ENCODE data around the gene SLC22A23.

SLC22A23 gene

DNA sequence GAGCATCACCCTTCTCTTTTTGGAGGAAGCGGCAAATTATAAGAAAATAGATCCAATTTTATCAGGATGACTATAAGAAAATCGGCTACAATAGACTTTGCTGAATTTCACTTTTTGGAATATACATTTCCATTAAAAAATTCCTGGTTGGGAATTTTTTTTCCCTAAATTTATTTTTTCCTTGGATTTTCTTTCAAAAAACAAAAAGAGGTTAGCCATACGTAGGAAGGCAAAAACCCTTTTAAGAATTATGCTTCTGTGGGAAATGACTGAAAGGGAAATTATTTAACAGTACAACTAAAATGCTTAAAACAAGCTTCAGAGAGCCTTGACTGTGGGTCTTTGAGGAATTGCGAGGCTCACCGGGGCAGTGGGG is 86.9 kb downstream of the SLC22A23 start:
- intact Hi-C loops (cut with DNase I): no loop called here
- no peak for DNase-seq

DNA sequence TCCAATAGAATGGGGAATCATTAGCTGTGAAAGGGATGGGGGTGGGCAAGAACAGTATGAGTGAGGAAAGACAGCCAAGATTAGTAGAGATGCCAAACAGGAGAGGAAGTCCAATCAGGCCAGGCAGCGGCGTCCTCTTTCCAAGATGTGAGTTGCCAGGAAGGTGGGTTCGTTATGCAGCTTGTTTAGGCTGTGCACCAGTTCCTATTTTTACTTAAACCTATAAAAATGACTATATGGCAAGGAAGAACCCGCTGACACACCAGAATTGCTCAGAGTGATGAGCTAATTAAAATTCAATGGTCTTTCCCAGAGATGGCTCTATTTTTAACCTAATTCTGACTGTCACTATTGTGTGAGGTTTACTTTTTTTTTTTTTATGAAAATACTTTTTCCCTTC is 88.2 kb downstream of the SLC22A23 start:
- peak in 1 of 42 donors; percentile 30 for DNase-seq
- intact Hi-C loops (cut with DNase I): no loop called here

DNA sequence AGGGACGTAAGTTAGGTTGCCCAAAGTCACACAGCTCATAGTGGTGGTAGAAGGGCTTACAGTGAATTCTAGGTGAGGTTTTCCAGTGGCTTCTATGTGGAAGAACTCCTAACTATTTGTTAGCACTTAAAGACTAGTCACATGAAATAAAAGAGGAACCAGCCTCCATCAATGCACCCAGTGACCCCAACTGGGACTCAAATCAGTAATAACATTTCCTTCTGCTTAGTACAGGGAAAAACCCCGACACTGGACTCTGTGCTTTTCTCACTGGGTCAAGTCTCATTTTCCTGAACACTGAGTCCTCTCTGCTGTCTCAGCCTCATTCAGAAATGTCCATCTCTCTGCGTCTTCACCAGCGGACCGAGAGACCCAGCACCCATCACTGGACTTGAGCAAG is 89.2 kb downstream of the SLC22A23 start:
- intact Hi-C loops (cut with DNase I): no loop called here
- DNase-seq: peak in 1 of 42 donors; percentile 8

DNA sequence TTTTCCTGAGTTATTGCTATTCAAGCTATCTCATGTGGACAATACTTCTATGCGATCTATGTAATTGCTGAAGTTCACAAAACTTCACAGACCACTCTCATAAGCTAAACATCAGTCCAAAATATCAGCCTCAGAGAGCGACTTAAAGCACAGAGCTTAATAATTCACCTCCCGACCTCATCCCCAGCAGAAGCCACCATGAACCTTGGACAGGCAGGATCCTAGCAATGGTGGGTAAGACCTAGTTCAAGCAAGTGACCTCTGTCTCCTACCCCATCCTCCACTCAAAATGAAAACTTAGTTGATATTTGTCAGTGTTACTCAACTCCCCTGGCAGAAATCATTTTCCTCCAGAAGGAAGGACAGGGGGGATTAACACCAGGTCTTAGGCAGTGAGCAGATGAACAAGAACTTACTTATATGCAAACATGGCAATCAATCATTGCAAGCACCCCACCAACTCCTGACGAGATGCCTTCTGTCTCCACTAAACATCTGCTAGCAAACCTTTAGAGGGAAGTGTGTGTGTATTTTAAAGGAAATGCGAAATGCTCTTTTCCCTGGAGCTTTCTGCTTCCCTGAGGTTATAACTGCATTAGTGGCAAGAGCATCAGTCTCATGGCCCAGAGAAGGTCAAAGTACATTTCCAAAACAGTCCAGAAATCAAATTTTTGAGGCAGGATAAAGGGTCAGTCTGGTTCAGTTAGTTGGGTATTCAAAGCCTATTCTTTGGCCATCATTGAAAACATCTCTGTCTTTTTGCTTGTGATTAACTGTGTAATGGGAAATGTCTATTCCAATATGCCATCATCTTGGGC is 90.0 kb downstream of the SLC22A23 start:
- DNase-seq: no peak
- intact Hi-C loops (cut with DNase I): no loop called here

DNA sequence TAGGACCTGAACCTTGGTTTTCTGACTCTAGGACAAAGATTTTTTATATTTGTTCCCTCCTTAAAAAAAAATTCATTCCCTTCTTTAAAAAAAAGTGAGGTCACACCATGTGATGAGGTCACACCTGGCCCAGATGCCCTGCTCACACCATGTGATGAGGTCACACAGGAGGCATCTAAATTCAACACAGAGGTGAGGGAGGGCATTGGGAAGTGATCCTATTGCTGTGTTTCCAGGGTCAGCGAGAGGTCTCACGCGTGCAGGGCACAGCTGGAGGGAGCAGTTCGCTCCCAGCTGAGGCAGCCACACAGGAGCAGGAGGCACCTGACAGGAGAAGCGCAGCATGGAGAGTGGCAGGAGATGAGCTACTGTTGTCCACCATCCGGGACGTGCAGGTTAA is 92.5 kb downstream of the SLC22A23 start:
- intact Hi-C loops (cut with DNase I): no loop called here

DNA sequence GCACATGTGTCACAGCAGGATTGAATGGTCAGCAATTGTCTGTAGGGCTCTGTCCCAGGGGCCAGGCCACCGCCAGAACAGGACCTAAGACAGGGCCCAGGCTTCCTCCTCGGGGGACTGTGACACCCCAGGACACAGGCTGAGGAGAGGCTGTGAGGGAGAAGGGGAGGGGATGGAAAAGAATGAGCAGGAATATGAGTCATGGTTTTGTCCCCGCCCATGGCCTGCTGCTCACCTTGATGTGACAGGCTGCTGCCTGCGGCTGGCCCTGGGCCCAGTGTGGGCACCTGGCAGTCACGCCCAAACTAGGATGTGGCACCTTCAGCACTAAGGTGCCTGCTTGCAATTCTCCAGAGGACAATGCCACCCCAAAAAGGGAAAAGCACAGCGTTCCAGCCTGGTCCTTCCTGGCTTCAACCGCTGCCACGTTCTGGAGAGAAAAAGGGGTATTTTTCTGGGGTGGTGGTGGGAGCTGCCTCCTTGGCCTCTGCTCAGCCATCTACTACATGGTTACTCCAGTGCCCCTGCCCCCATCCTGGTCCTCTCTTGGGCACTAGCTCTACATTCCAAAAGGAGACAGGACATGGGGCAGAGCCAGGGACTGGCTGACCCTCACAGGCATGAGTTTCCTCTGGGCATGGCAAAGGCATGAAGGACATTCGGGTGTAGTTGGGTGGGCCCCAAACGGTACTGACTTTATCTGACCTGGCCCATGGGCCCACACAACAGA is 93.4 kb downstream of the SLC22A23 start:
- intact Hi-C loops (cut with DNase I): no loop called here
- DNase-seq: no peak

More for the DNA sequence above, 92.5 kb downstream of the SLC22A23 start:
- DNase-seq: no peak

DNA sequence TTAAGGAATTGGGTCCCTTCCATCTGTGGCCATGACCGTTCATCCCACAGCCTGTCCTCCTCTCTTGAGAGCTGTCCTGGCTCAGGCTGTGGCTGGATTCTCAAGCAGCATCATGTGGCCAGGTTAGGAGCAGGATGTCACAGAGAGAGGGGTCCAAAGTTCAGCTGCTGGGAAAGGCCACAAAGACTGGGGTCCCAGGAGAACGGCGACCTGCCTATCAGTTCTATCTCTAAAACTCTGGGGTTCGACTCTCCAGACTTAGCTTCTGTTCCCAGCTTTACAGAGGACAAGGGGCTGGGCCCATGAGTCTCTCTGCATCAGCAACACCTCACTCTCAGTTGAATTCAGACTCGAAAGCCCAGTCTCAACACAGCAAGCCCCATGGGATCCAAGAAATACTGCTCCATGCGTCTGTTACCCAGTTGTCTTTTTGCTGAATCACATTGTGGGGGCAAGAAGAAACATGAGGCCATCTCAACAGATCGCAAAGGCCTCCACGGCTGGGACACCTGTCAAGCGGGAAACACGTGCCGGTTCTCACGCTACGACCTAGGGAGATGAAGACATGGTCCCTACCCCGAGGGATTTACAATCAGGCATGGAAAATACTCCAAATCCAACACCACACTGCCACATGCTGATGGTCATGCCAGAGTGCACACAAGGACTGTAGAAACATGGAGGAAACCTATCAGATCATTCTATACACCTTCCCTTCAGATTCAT is 95.4 kb downstream of the SLC22A23 start:
- intact Hi-C loops (cut with DNase I): no loop called here

DNA sequence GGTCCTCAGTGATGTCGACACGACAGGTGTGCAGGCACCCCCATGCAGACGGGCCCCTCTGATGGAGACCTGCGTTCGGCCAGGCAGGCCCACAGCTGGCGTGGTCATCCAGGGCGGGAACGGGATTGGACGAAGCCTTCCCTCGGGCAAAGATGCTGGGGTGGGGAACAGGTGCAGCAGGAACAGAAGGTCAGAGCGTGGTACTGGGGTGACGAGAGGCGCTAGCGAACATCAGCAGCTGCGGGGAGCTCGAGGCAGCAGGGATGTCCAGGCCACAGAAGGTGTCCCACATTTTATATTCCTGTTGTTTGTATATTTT is 96.2 kb downstream of the SLC22A23 start:
- DNase-seq: no peak
- intact Hi-C loops (cut with DNase I): no loop called here

More for the DNA sequence above, 95.4 kb downstream of the SLC22A23 start:
- DNase-seq: no peak

DNA sequence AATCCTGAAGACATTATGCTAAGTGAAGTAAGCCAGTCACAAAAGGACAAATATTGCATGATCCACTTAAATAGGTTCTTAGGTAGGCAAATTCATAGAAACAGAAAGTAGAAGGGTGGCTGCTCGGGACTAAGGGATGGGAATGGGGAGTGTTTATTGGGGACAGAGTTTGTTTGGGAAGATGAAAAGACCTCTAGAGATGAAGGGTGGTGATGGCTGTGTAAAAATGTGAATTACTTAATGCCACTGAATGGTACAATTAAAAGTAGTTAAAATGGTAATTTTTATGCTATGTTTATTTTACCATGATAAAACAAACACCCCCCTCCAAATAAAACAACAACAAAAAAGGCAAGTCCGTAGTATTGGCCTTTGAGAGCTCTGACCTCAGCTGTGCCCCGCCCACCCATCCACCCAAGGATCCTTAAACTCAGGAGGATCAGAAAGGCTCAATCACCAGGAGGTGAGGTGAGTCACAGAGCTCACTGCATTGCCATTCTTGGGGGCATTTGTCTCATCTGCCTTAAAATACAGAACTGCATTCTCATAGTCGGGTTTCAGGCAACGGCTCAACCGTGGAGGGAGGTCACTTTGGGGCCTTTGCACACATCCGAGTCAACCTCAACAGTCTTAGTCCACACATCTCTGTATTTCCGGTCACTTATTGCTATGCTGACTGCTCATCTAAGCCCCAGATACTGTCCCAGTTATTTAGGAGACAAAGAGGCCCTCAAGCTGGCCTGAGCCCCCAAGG is 96.7 kb downstream of the SLC22A23 start:
- intact Hi-C loops (cut with DNase I): no loop called here
- no peak for DNase-seq

DNA sequence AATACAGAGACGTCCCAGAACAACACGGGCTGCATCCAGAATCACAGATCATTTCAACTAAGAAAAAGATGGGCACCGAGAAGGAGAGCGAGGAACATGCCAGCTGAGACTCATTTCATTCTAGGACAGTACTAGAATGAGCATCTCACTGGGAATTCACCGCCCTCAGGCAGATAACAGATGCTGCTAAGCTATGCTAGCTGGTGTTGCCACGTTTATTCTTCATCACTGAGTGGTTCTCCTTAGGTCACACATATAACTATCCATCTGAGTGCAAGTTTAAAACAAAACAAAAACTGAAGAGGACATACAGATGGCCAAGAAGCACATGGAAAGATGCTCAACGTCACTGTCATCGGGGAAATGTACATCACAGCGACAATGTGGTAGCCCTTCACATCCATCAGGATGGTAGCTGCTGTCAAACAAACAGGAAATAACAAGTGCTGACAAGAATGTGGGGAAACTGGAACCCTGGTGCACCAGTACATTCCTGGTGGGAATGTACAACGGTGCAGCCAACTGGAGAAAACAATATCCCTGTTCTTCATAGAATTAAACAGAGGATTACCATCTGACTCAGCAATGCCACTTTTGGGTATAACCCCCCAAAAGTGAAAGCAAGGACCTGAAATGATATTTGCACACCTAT is 97.6 kb downstream of the SLC22A23 start:
- intact Hi-C loops (cut with DNase I): no loop called here
- DNase-seq: peak in 2 of 42 donors; percentile 42 to 57

DNA sequence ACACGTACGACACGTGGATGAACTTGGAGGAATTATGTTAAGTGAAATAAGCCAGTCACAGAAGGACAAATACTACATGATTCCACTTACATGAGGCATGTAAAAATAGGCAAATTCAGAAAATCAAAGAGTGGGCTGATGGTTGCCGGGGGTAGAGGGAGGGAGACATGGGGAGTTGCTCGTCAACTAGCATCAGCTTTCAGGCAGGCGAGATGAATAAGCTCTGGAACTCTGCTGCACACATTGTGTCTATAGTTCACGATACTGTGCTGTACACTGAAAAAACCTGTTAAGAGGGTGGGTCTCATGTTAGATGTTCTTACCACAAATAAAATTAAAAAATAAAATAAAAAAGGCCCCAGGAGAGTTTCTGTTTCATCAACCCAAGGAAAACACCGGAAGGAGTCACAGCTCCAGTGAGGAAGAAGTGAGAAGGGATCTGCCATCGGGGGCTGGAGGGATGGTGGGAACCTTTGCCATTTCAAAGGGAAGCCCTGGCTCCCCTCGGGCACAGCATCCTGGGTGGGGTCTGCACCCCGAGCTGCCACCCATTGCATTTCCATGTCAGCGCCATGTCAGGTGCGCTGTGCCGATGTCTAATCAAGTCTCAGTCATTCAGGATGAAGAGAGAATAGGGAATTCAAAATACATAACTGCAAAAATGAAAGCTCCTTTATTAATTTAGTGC is 98.3 kb downstream of the SLC22A23 start:
- peak in 6 of 42 donors; percentile 40 to 70 (median 52) for DNase-seq
- intact Hi-C loops (cut with DNase I): no loop called here

DNA sequence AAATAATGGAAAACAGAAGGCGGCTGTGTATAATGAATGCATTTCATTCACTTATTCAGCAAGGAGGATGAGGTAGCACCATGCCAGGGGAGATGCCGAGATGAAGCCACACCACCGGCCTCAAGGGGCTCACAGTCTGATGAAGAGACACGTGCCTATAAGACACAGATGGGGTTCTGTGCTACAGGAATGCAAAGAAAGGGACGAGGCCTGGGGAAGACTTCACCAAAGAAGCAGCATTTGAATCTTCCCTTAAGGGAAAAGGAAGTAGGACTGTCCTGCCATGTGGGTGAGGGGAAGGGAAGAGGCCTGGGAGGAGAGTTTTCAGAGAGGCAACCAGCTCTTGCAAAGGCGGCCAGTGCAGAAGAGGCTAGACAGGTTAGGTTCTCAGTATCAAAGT is 99.2 kb downstream of the SLC22A23 start:
- DNase-seq: peak in 1 of 42 donors; percentile 43
- intact Hi-C loops (cut with DNase I): no loop called here

DNA sequence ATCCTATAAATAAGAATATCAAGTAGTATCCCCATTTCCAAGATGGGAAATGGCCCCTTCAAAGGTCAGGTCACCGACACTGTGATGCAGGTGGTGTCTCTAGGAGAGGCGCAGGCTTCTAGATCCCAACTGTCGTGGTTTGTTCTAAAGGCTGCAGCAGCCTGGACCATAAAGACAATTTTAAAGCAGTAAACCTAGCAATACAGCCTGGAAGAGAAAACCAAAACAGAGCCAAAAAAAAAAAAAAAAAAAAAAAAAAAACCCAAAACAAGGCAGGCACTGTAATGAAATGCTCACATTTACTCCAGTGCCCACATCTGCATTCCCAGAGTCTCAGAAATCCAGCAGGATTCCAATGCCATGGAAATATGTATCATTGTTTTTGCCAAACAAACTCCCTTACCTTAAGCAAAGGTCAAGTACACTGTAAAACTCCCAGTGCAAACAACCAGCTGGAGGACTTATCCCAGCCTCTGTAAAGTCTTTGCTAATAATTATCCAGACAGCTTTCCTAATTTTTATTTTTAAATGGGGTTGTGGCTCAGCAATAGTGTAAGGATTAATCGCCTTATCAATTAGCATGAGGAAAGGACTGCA is 99.9 kb downstream of the SLC22A23 start:
- intact Hi-C loops (cut with DNase I): no loop called here
- DNase-seq: peak in 1 of 42 donors; percentile 43

DNA sequence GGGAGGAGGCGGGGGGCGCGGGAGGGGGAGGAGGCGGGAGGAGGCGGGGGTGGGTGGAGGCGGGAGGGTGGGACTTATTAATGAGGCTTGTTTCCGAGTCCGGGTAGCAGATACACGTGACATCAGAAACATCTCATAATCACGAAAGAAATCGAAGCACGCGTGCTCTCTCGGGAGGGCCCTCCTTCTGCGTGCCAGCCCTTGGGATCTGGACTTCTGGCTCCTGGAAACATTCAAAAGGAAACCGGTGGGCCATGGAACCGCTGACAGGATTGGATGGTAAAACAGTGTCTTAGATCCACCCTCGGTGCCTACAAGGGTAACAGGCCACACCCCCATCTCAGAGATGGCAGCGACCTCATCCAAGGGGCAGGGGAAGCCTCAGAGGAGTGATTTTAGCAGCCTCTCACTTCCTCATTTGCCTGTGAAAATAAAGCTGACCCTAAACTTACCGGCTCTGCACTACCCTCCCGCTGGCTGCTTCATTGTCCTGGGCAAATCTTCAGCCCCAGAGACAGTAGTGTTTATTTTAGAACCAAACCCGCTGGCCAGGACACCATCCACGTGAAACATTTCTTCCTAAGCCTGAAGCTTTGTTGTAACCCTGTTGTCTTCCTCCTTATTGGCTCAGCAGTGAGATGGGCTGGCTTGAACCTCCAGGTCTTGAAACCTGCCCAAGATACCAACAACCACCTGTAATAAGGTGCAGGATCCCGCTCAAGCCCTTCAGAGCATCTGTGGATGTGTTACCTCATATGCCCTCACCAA is 100.6 kb downstream of the SLC22A23 start:
- intact Hi-C loops (cut with DNase I): no loop called here
- peak in 39 of 42 donors; percentile 40 to 85 (median 68) for DNase-seq

DNA sequence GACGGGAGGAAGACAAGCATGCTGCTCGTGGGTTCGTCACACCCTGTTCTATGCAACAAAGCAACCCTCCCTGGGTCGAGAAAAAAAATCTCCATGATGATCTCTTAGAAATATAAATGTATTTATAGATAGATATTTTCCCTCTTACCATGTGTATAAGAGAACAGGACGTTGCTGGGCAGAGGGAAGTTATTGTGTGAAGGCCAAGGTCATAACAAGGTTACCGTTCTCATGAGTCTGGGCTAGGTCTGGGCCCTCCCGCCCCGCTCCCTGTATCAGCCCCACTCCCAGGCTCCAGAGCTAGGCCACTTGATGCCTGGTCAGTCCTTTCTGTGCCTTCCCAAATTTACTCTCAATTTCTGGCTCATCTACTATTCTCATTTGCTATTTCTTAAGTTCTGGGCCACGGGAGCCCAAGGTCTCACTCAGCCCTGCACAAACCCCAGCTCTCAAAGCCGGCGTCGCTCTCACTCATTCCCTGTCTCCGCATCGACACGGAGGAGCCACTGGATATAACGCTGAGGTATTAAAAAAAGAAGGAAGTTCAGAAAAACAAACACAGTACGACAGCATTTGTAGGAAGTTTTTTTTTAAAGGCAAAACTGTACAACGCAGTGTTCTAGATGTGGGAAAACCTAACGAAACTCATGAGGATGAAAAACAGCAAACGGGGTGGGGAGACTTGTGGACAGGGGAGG is 101.3 kb downstream of the SLC22A23 start:
- intact Hi-C loops (cut with DNase I): no loop called here
- peak in 11 of 42 donors; percentile 35 to 76 (median 48) for DNase-seq

DNA sequence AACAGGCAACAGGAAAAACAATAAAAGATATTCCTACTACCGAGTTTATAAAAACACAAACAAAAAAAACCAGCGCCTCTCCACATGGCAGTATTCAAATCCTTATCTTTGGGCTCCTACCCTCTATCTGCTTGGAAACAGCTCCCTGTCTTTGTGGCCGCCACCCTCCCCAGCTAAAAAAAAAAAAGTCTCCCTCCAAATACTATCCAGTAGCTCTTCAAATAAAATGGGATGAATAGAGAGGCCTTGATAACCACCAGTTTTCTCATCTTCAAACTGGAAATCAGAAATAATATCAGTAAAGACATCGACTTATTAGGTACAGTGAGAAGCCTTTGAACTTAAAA is 101.9 kb downstream of the SLC22A23 start:
- intact Hi-C loops (cut with DNase I): no loop called here
- no peak for DNase-seq

DNA sequence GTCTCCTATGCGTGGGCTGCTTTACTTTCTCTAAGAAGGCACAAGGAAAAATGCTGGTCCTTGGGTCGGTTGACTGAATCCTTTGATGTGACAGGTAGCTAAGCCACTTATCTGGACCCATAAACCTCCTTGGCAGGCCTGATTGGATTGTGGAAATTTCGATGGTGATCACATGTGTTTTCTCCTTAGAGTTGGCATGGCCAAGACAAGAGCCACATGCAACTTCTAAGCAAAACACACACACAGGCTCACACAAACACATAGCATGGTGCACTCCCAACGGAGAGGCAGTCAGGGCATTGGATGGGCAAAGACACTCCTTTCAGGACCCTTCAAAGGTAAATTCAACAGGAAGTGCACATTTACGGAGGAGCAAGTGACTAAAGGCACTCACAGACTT is 102.9 kb downstream of the SLC22A23 start:
- no peak for DNase-seq
- intact Hi-C loops (cut with DNase I): no loop called here
